ENCODE results near the gene SNRK. TPM values are rescaled to one million over a fixed set of nuclear protein-coding genes. Genes with fewer than 3 reads are reported as not detected.

SNRK gene
- total RNA-seq, 1 experiment from 2014 or later = 12.0 TPM

- H3K27ac Mint-ChIP-seq = no peak overlapping the region
- no peak overlapping the region for H3K18ac ChIP-seq (ENCODE audit: insufficient read length, low read depth, low read length)
- WGBS (ENCODE audit: extremely low coverage, insufficient read length, low lambda C conversion rate) = no CpG with 5 or more reads among the region's 3 CpGs
Measured at GRCh38 chr3:43326891-43327581, 40.7 kb downstream of the SNRK start.

More at GRCh38 chr3:43326891-43327581, 40.7 kb downstream of the SNRK start:
- Histone ChIP-seq H4K8ac (replicated peaks; ENCODE audit: insufficient read length, low read depth, low read length) (no peak overlapping the region), H4K20me1 (ENCODE audit: control insufficient read depth, insufficient read depth, insufficient read length) (no peaks in the 10 kb centered on the region), H3K9me3 (ENCODE audit: control insufficient read depth, low read depth, low read length) (no peaks in the 10 kb centered on the region), H3K14ac (ENCODE audit: insufficient read depth, low read length) (no peak overlapping the region), H2BK15ac (ENCODE audit: low read depth, low read length) (no peak overlapping the region), H2BK120ac (ENCODE audit: low read depth, low read length, poor library complexity, severe bottlenecking) (no peak overlapping the region), H3K4ac (ENCODE audit: low read depth, low read length) (no peak overlapping the region), H2BK20ac (ENCODE audit: low read depth, low read length, poor library complexity, severe bottlenecking) (no peak overlapping the region), H3K23ac (ENCODE audit: insufficient read length, low read depth, low read length) (no peak overlapping the region), H3K56ac (ENCODE audit: insufficient read length, low read depth, low read length) (no peak overlapping the region), H4K5ac (ENCODE audit: insufficient read length, low read depth, low read length) (no peak overlapping the region), H2BK5ac (ENCODE audit: insufficient read length, low read length) (no peak overlapping the region), H4K91ac (ENCODE audit: insufficient read length, low read depth, low read length) (no peak overlapping the region), H2AFZ (ENCODE audit: low read length) (no peak overlapping the region), H3K4me1 (ENCODE audit: insufficient read depth, low read length) (no peaks in the 10 kb centered on the region), H3T11ph (ENCODE audit: low read length) (no peak overlapping the region), H3K9ac (ENCODE audit: extremely low read depth, insufficient read length, low read length) (no peak overlapping the region), H2AK5ac (ENCODE audit: insufficient read length, low read length) (no peak overlapping the region), H2BK12ac (ENCODE audit: insufficient read length, low read depth, low read length) (no peak overlapping the region), H3K23me2 (ENCODE audit: insufficient read length, low read depth, low read length, poor library complexity, severe bottlenecking) (no peaks in the 10 kb centered on the region), H3K79me1 (ENCODE audit: insufficient read depth, low read depth, low read length, poor library complexity, severe bottlenecking) (peaks cover 3% of the 10 kb centered on the region), H3K27ac (ENCODE audit: insufficient read length, low read depth, low read length) (no peak overlapping the region), H3K4me2 (ENCODE audit: insufficient read depth, insufficient read length, low read length) (no peak overlapping the region), H3K79me2 (ENCODE audit: insufficient read depth, low read length) (no peaks in the 10 kb centered on the region; the same call in 1 of the 2 replicates), H3K27me3 (ENCODE audit: insufficient read depth, low read length) (no peaks in the 10 kb centered on the region)
- H3K36me3 Mint-ChIP-seq (ENCODE audit: insufficient read depth in 1 of 3, low read depth in 3 of 3) = peaks cover 0 to 4% (median 2%) of the 10 kb centered on the region in 3 experiments; a peak in 4 of 7 replicates
- TF ChIP-seq, protein P1, sequence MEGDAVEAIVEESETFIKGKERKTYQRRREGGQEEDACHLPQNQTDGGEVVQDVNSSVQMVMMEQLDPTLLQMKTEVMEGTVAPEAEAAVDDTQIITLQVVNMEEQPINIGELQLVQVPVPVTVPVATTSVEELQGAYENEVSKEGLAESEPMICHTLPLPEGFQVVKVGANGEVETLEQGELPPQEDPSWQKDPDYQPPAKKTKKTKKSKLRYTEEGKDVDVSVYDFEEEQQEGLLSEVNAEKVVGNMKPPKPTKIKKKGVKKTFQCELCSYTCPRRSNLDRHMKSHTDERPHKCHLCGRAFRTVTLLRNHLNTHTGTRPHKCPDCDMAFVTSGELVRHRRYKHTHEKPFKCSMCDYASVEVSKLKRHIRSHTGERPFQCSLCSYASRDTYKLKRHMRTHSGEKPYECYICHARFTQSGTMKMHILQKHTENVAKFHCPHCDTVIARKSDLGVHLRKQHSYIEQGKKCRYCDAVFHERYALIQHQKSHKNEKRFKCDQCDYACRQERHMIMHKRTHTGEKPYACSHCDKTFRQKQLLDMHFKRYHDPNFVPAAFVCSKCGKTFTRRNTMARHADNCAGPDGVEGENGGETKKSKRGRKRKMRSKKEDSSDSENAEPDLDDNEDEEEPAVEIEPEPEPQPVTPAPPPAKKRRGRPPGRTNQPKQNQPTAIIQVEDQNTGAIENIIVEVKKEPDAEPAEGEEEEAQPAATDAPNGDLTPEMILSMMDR (conservative IDR thresholded peaks at IDR 0.05) = no peak
- peaks cover 11 to 12% of the 10 kb centered on the region in 2 experiments for H3K4me1 Mint-ChIP-seq
- H3K27me3 Mint-ChIP-seq (ENCODE audit: low read depth) = no peaks in the 10 kb centered on the region
- no peak overlapping the region for H3K4me3 Mint-ChIP-seq
- no peaks in the 10 kb centered on the region; a peak in 1 of 5 replicates for H3K9me3 Mint-ChIP-seq
- DNase-seq = no peak
